Measurements from ENCODE around the gene COL28A1.
"Not testable (repeated sequence)": the region's sequence is repeated elsewhere in the genome, so short reads cannot be mapped to it uniquely, and the experiment has no call there.

COL28A1 gene

GRCh38 chr7:7416031-7416858 is 119.4 kb downstream of the COL28A1 start:
- Mint-ChIP-seq H3K27me3 (no peaks in the 10 kb centered on the region), H3K36me3 (ENCODE audit: low read depth) (no peaks in the 10 kb centered on the region), H3K9me3 (no peaks in the 10 kb centered on the region), H3K27ac (no peak overlapping the region), H3K4me3 (no peak overlapping the region), H3K4me1 (ENCODE audit: low read depth) (peaks cover 6% of the 10 kb centered on the region)

- H3K4me1 Mint-ChIP-seq (ENCODE audit: low read depth), result peaks cover 6% of the 10 kb centered on the region
- no peaks in the 10 kb centered on the region for H3K9me3 Mint-ChIP-seq
- no peak overlapping the region for H3K27ac Mint-ChIP-seq
- no peaks in the 10 kb centered on the region for H3K36me3 Mint-ChIP-seq (ENCODE audit: low read depth)
- H3K4me3 Mint-ChIP-seq, result no peak overlapping the region
- H3K27me3 Mint-ChIP-seq, result no peaks in the 10 kb centered on the region
Observed at GRCh38 chr7:7414791-7415603, 120.7 kb downstream of the COL28A1 start.

- Mint-ChIP-seq H3K9me3 (peaks cover 6% of the 10 kb centered on the region), H3K36me3 (ENCODE audit: low read depth) (peaks cover 5% of the 10 kb centered on the region), H3K27ac (no peak overlapping the region), H3K27me3 (peaks cover 4% of the 10 kb centered on the region), H3K4me1 (ENCODE audit: low read depth) (no peaks in the 10 kb centered on the region), H3K4me3 (no peak overlapping the region)
Observed at GRCh38 chr7:7408001-7408770, 127.5 kb downstream of the COL28A1 start.

GRCh38 chr7:7405461-7405860 is 130.2 kb downstream of the COL28A1 start:
- H3K4me3 Mint-ChIP-seq, result no peak overlapping the region
- no peak overlapping the region for H3K27ac Mint-ChIP-seq
- peaks cover 6% of the 10 kb centered on the region for H3K9me3 Mint-ChIP-seq
- no peaks in the 10 kb centered on the region for H3K4me1 Mint-ChIP-seq (ENCODE audit: low read depth)
- H3K27me3 Mint-ChIP-seq, result peaks cover 4% of the 10 kb centered on the region
- H3K36me3 Mint-ChIP-seq (ENCODE audit: low read depth), result peaks cover 5% of the 10 kb centered on the region

GRCh38 chr7:7399707-7400106 is 136.0 kb downstream of the COL28A1 start:
- no peak overlapping the region for H3K4me3 Mint-ChIP-seq
- H3K36me3 Mint-ChIP-seq (ENCODE audit: low read depth), result no peaks in the 10 kb centered on the region
- H3K27ac Mint-ChIP-seq, result no peak overlapping the region
- H3K27me3 Mint-ChIP-seq, result no peaks in the 10 kb centered on the region
- no peaks in the 10 kb centered on the region for H3K9me3 Mint-ChIP-seq
- H3K4me1 Mint-ChIP-seq (ENCODE audit: low read depth), result no peaks in the 10 kb centered on the region

- no peaks in the 10 kb centered on the region for H3K27me3 Mint-ChIP-seq
- H3K9me3 Mint-ChIP-seq, result peaks cover 23% of the 10 kb centered on the region
- no peaks in the 10 kb centered on the region for H3K36me3 Mint-ChIP-seq (ENCODE audit: low read depth)
- H3K27ac Mint-ChIP-seq, result no peak overlapping the region
- H3K4me1 Mint-ChIP-seq (ENCODE audit: low read depth), result no peaks in the 10 kb centered on the region
- no peak overlapping the region for H3K4me3 Mint-ChIP-seq
Observed at GRCh38 chr7:7395785-7396184, 139.9 kb downstream of the COL28A1 start.

GRCh38 chr7:7388164-7388563 is 147.5 kb downstream of the COL28A1 start:
- H3K27me3 Mint-ChIP-seq; H3K4me1 Mint-ChIP-seq (ENCODE audit: low read depth); H3K36me3 Mint-ChIP-seq (ENCODE audit: low read depth); H3K4me3 Mint-ChIP-seq; H3K27ac Mint-ChIP-seq: not testable (repeated sequence)
- H3K9me3 Mint-ChIP-seq, result peaks cover 25% of the 10 kb centered on the region

GRCh38 chr7:7385421-7385820 is 150.3 kb downstream of the COL28A1 start:
- no peaks in the 10 kb centered on the region for H3K9me3 Mint-ChIP-seq
- no peak overlapping the region for H3K4me3 Mint-ChIP-seq
- no peaks in the 10 kb centered on the region for H3K36me3 Mint-ChIP-seq (ENCODE audit: low read depth)
- H3K27ac Mint-ChIP-seq, result no peak overlapping the region
- H3K4me1 Mint-ChIP-seq (ENCODE audit: low read depth), result no peaks in the 10 kb centered on the region
- no peaks in the 10 kb centered on the region for H3K27me3 Mint-ChIP-seq

GRCh38 chr7:7384228-7384627 is 151.4 kb downstream of the COL28A1 start:
- Mint-ChIP-seq H3K27me3 (no peaks in the 10 kb centered on the region), H3K4me3 (no peak overlapping the region), H3K36me3 (ENCODE audit: low read depth) (no peaks in the 10 kb centered on the region)

GRCh38 chr7:7375538-7375937 is 160.1 kb downstream of the COL28A1 start:
- Mint-ChIP-seq H3K4me1 (ENCODE audit: low read depth) (no peaks in the 10 kb centered on the region), H3K9me3 (no peaks in the 10 kb centered on the region), H3K36me3 (ENCODE audit: low read depth) (no peaks in the 10 kb centered on the region), H3K27me3 (no peaks in the 10 kb centered on the region), H3K4me3 (no peak overlapping the region), H3K27ac (no peak overlapping the region)

More at GRCh38 chr7:7384228-7384627, 151.4 kb downstream of the COL28A1 start:
- H3K4me1 Mint-ChIP-seq (ENCODE audit: low read depth), result no peaks in the 10 kb centered on the region
- no peak overlapping the region for H3K27ac Mint-ChIP-seq
- H3K9me3 Mint-ChIP-seq, result no peaks in the 10 kb centered on the region

GRCh38 chr7:7370076-7370475 is 165.6 kb downstream of the COL28A1 start:
- Mint-ChIP-seq H3K4me3 (no peak overlapping the region), H3K4me1 (ENCODE audit: low read depth) (no peaks in the 10 kb centered on the region), H3K27ac (no peak overlapping the region), H3K36me3 (ENCODE audit: low read depth) (no peaks in the 10 kb centered on the region), H3K9me3 (no peaks in the 10 kb centered on the region), H3K27me3 (no peaks in the 10 kb centered on the region)

- no peak overlapping the region for H3K4me3 Mint-ChIP-seq
- H3K27ac Mint-ChIP-seq, result no peak overlapping the region
- no peaks in the 10 kb centered on the region for H3K36me3 Mint-ChIP-seq (ENCODE audit: low read depth)
- H3K27me3 Mint-ChIP-seq, result no peaks in the 10 kb centered on the region
- no peaks in the 10 kb centered on the region for H3K9me3 Mint-ChIP-seq
- no peaks in the 10 kb centered on the region for H3K4me1 Mint-ChIP-seq (ENCODE audit: low read depth)
Observed at GRCh38 chr7:7369134-7369533, 166.5 kb downstream of the COL28A1 start.

GRCh38 chr7:7354674-7355073 is 181.0 kb downstream of the COL28A1 start:
- no peak overlapping the region for H3K4me3 Mint-ChIP-seq
- no peaks in the 10 kb centered on the region for H3K27me3 Mint-ChIP-seq
- H3K9me3 Mint-ChIP-seq, result no peaks in the 10 kb centered on the region
- H3K4me1 Mint-ChIP-seq (ENCODE audit: low read depth), result no peaks in the 10 kb centered on the region
- no peak overlapping the region for H3K27ac Mint-ChIP-seq
- no peaks in the 10 kb centered on the region for H3K36me3 Mint-ChIP-seq (ENCODE audit: low read depth)

GRCh38 chr7:7352845-7353244 is 182.8 kb downstream of the COL28A1 start:
- no peak overlapping the region for H3K4me3 Mint-ChIP-seq
- H3K36me3 Mint-ChIP-seq (ENCODE audit: low read depth), result no peaks in the 10 kb centered on the region
- H3K27me3 Mint-ChIP-seq, result peaks cover 3% of the 10 kb centered on the region
- no peaks in the 10 kb centered on the region for H3K9me3 Mint-ChIP-seq
- no peak overlapping the region for H3K27ac Mint-ChIP-seq
- H3K4me1 Mint-ChIP-seq (ENCODE audit: low read depth), result no peaks in the 10 kb centered on the region

GRCh38 chr7:7351832-7352231 is 183.8 kb downstream of the COL28A1 start:
- Mint-ChIP-seq H3K4me1 (ENCODE audit: low read depth) (no peaks in the 10 kb centered on the region), H3K36me3 (ENCODE audit: low read depth) (no peaks in the 10 kb centered on the region), H3K27me3 (peaks cover 5% of the 10 kb centered on the region), H3K9me3 (no peaks in the 10 kb centered on the region), H3K27ac (no peak overlapping the region), H3K4me3 (no peak overlapping the region)

All from stimulated activated naive CD8-positive, alpha-beta T cell treated with anti-CD3 and anti-CD28 coated beads, Interleukin-15, Interleukin-2, amounts not matched to agents 100 ng/mL and 50 ng/mL, for 24 hours (primary cell).